Measurements from ENCODE around the gene KCNQ1. TPM values are rescaled to one million over a fixed set of nuclear protein-coding genes. Genes with fewer than 3 reads are reported as not detected.

The KCNQ1 gene
- total RNA-seq, 1 experiment from 2014 or later = not detected

- intact Hi-C loops (cut with micrococcal nuclease; ENCODE audit: unreplicated experiment) = loop anchor here (1.0 to 10.0 kb wide), 3 partner anchors 80 to 185 kb away; partner anchors contain the start of gene CDKN1C
- no TSS peak for BruUV-seq (replicated peaks)
- Histone ChIP-seq H3K4me1 (replicated peaks; ENCODE audit: insufficient read depth) (peaks cover 14% of the 10 kb centered on the region), H2AFZ (peak within 1 kb of the TSS; percentile 82), H3K9me2 (ENCODE audit: insufficient read depth) (no peaks in the 10 kb centered on the region), H3K36me3 (ENCODE audit: low read depth) (no peaks in the 10 kb centered on the region), H4K20me1 (ENCODE audit: insufficient read depth) (0 out of 2 replicates have a peak, but pooled peaks cover 4% of the 10 kb centered on the region), H3K27me3 (ENCODE audit: insufficient read depth, low read depth) (no peaks in the 10 kb centered on the region), H3K9me3 (ENCODE audit: insufficient read depth, low read depth) (no peaks in the 10 kb centered on the region), H3K27ac (peak within 1 kb of the TSS; percentile 79), H3K79me2 (ENCODE audit: low read depth) (peaks cover 44% of the 10 kb centered on the region), H3K4me2 (peak within 1 kb of the TSS; percentile 94), H3K4me3 (peak within 1 kb of the TSS; percentile 84), H3F3A (ENCODE audit: insufficient read depth, low read depth) (no peaks in the 10 kb centered on the region)
- no peak for TF ChIP-seq EZH2 (IDR thresholded peaks at IDR 0.05; ENCODE audit: low read depth)
- TF ChIP-seq CTCF (conservative IDR thresholded peaks at IDR 0.05) = no peak
- POLR2A ChIA-PET (ENCODE audit: unreplicated experiment) = interaction anchor here (0.7 kb wide), 1 partner anchor 1205 kb away, joined by 3 read pairs; no protein-coding TSS in a partner anchor
- peak; percentile 87 to 94 for DNase-seq
- CTCF ChIA-PET = no interaction called here
Measured at GRCh38 chr11:2699531-2700414, 255.0 kb downstream of the KCNQ1 start, which contains the start of gene KCNQ1OT1. KCNQ1OT1 (minus strand) TSS chr11:2699994.

- Histone ChIP-seq H3K9me2 (ENCODE audit: insufficient read depth) (no peaks in the 10 kb centered on the region), H4K20me1 (ENCODE audit: insufficient read depth) (0 out of 2 replicates have a peak, but pooled peaks cover 4% of the 10 kb centered on the region), H3K27me3 (ENCODE audit: insufficient read depth, low read depth) (no peaks in the 10 kb centered on the region), H3K79me2 (ENCODE audit: low read depth) (peaks cover 38% of the 10 kb centered on the region), H2AFZ (peak overlapping the region; percentile 82), H3K4me2 (peak overlapping the region; percentile 94), H3K4me1 (replicated peaks; ENCODE audit: insufficient read depth) (peaks cover 14% of the 10 kb centered on the region), H3K9me3 (ENCODE audit: insufficient read depth, low read depth) (no peaks in the 10 kb centered on the region), H3F3A (ENCODE audit: insufficient read depth, low read depth) (no peaks in the 10 kb centered on the region), H3K4me3 (peak overlapping the region; percentile 84), H3K36me3 (ENCODE audit: low read depth) (no peaks in the 10 kb centered on the region), H3K27ac (peak overlapping the region; percentile 79)
- TF ChIP-seq EZH2 (IDR thresholded peaks at IDR 0.05; ENCODE audit: low read depth) = no peak
- POLR2A ChIA-PET (ENCODE audit: unreplicated experiment) = no interaction called here
- intact Hi-C loops (cut with micrococcal nuclease; ENCODE audit: unreplicated experiment) = loop anchor here (1.0 to 2.0 kb wide), 2 partner anchors 79 to 184 kb away; partner anchors contain the start of gene CDKN1C
- peak; percentile 43 to 63 for DNase-seq
- CTCF ChIA-PET = no interaction called here
- TSS peak; percentile 68 for BruUV-seq (replicated peaks)
Measured at GRCh38 chr11:2700415-2701211, 255.8 kb downstream of the KCNQ1 start.

- BruUV-seq (replicated peaks) = no TSS peak
- 0 out of 2 replicates have a peak, but pooled peaks cover 4% of the 10 kb centered on the region for H4K20me1 ChIP-seq (ENCODE audit: insufficient read depth)
- no peaks in the 10 kb centered on the region for H3K9me3 ChIP-seq (ENCODE audit: insufficient read depth, low read depth)
- H3F3A ChIP-seq (ENCODE audit: insufficient read depth, low read depth) = no peaks in the 10 kb centered on the region
- peaks cover 14% of the 10 kb centered on the region for H3K4me1 ChIP-seq (replicated peaks; ENCODE audit: insufficient read depth)
- H3K4me2 ChIP-seq = peak overlapping the region; percentile 94
- TF ChIP-seq CTCF (conservative IDR thresholded peaks at IDR 0.05) (no peak), EZH2 (IDR thresholded peaks at IDR 0.05; ENCODE audit: low read depth) (no peak)
- H3K4me3 ChIP-seq = peak overlapping the region; percentile 84; the same call in 1 of the 2 replicates
- ChIA-PET POLR2A (ENCODE audit: unreplicated experiment) (no interaction called here), CTCF (no interaction called here)
- H3K36me3 ChIP-seq (ENCODE audit: low read depth) = no peaks in the 10 kb centered on the region
- intact Hi-C loops (cut with micrococcal nuclease; ENCODE audit: unreplicated experiment) = loop anchor here (2.0 kb wide), 1 partner anchor 184 kb away; the partner anchor contains the start of gene CDKN1C
- peaks cover 32% of the 10 kb centered on the region for H3K79me2 ChIP-seq (ENCODE audit: low read depth)
- H3K9me2 ChIP-seq (ENCODE audit: insufficient read depth) = no peaks in the 10 kb centered on the region
- H2AFZ ChIP-seq = no peak overlapping the region
- H3K27ac ChIP-seq = no peak overlapping the region
- DNase-seq = no peak
- no peaks in the 10 kb centered on the region for H3K27me3 ChIP-seq (ENCODE audit: insufficient read depth, low read depth)
Measured at GRCh38 chr11:2701230-2701629, 256.4 kb downstream of the KCNQ1 start.
